H9 (cell line): ENCODE measurements around the gene RIMS1. TPM values are rescaled to one million over a fixed set of nuclear protein-coding genes. Genes with fewer than 3 reads are reported as not detected.

ENCODE experiments used
- DNase-seq: peaks from one replicate; pipeline ENCODE4 v3.0.0-alpha.2; 2017
- H2AFZ ChIP-seq: one replicate; pipeline ENCODE4 v1.6.1; 2013; ENCODE audit warnings: mild to moderate bottlenecking, low read length, control low read depth, moderate library complexity
- H2AK5ac ChIP-seq: 2 replicates; pipeline ENCODE4 v1.6.1; 2013; ENCODE audit warnings: low read length, control low read depth, mixed read lengths; ENCODE audit not compliant: insufficient read length
- H2BK120ac ChIP-seq: one replicate; pipeline ENCODE4 v1.6.1; 2013; ENCODE audit warnings: low read depth, mild to moderate bottlenecking, low read length, control low read depth, inconsistent platforms; ENCODE audit not compliant: poor library complexity, severe bottlenecking
- H2BK12ac ChIP-seq: 2 replicates; pipeline ENCODE4 v1.6.1; 2013; ENCODE audit warnings: low read length, control low read depth, mixed read lengths, low read depth; ENCODE audit not compliant: insufficient read length
- H2BK15ac ChIP-seq: 2 replicates; pipeline ENCODE4 v1.6.1; 2013; ENCODE audit warnings: low read depth, low read length, control low read depth
- H2BK20ac ChIP-seq: one replicate; pipeline ENCODE4 v1.6.1; 2013; ENCODE audit warnings: low read depth, mild to moderate bottlenecking, low read length, control low read depth, inconsistent platforms; ENCODE audit not compliant: poor library complexity, severe bottlenecking
- H2BK5ac ChIP-seq: 2 replicates; pipeline ENCODE4 v1.6.1; 2013; ENCODE audit warnings: low read length, control low read depth, mixed read lengths; ENCODE audit not compliant: insufficient read length
- H3K14ac ChIP-seq: 2 replicates; pipeline ENCODE4 v1.6.1; 2013; ENCODE audit warnings: low read length, control low read depth; ENCODE audit not compliant: insufficient read depth
- H3K18ac ChIP-seq: 2 replicates; pipeline ENCODE4 v1.6.1; 2013; ENCODE audit warnings: low read depth, mild to moderate bottlenecking, mixed read lengths, low read length, control low read depth; ENCODE audit not compliant: insufficient read length
- H3K23ac ChIP-seq: 2 replicates; pipeline ENCODE4 v1.6.1; 2013; ENCODE audit warnings: low read length, control low read depth, mixed read lengths, low read depth; ENCODE audit not compliant: insufficient read length
- H3K23me2 ChIP-seq: 2 replicates; pipeline ENCODE4 v1.6.1; 2013; ENCODE audit warnings: low read depth, mild to moderate bottlenecking, mixed read lengths, low read length, control low read depth; ENCODE audit not compliant: insufficient read length, poor library complexity, severe bottlenecking
- H3K27ac ChIP-seq: 2 replicates; pipeline ENCODE4 v1.5.1; 2013; ENCODE audit warnings: low read length, control low read depth, mixed read lengths, low read depth; ENCODE audit not compliant: insufficient read length
- H3K27me3 ChIP-seq: 2 replicates; pipeline ENCODE4 v1.6.1; 2013; ENCODE audit warnings: low read length, control low read depth, inconsistent platforms; ENCODE audit not compliant: insufficient read depth
- H3K4ac ChIP-seq: 2 replicates; pipeline ENCODE4 v1.6.1; 2013; ENCODE audit warnings: low read depth, mild to moderate bottlenecking, control low read depth, inconsistent platforms, low read length, moderate library complexity
- H3K4me1 ChIP-seq: 2 replicates; pipeline ENCODE4 v1.6.1; 2013; ENCODE audit warnings: low read length, control low read depth, inconsistent platforms; ENCODE audit not compliant: insufficient read depth
- H3K4me2 ChIP-seq: 2 replicates; pipeline ENCODE4 v1.6.1; 2013; ENCODE audit warnings: low read length, control low read depth, mixed read lengths; ENCODE audit not compliant: insufficient read length, insufficient read depth
- H3K56ac ChIP-seq: 2 replicates; pipeline ENCODE4 v1.6.1; 2013; ENCODE audit warnings: low read depth, mild to moderate bottlenecking, mixed read lengths, low read length, control low read depth; ENCODE audit not compliant: insufficient read length
- H3K79me1 ChIP-seq: 2 replicates; pipeline ENCODE4 v1.6.1; 2013; ENCODE audit warnings: low read depth, mild to moderate bottlenecking, moderate library complexity, low read length, control low read depth, inconsistent platforms; ENCODE audit not compliant: insufficient read depth, poor library complexity, severe bottlenecking
- H3K79me2 ChIP-seq: 2 replicates; pipeline ENCODE4 v1.6.1; 2013; ENCODE audit warnings: low read length, control low read depth, inconsistent platforms; ENCODE audit not compliant: insufficient read depth
- H3K9ac ChIP-seq: 2 replicates; pipeline ENCODE4 v1.6.1; 2013; ENCODE audit warnings: low read length, control low read depth, mixed read lengths; ENCODE audit not compliant: insufficient read length; ENCODE audit errors: extremely low read depth
- H3K9me3 ChIP-seq: one replicate; pipeline ENCODE4 v1.6.1; 2013; ENCODE audit warnings: low read depth, low read length, inconsistent platforms; ENCODE audit not compliant: control insufficient read depth
- H3T11ph ChIP-seq: one replicate; pipeline ENCODE4 v1.6.1; 2013; ENCODE audit warnings: mild to moderate bottlenecking, low read length, control low read depth, inconsistent platforms
- H4K20me1 ChIP-seq: one replicate; pipeline ENCODE4 v1.6.1; 2013; ENCODE audit not compliant: control insufficient read depth, insufficient read length, insufficient read depth
- H4K5ac ChIP-seq: 2 replicates; pipeline ENCODE4 v1.6.1; 2013; ENCODE audit warnings: low read depth, mild to moderate bottlenecking, mixed read lengths, low read length, control low read depth; ENCODE audit not compliant: insufficient read length
- H4K8ac ChIP-seq: replicated peaks from 2 replicates; pipeline ENCODE4 v1.6.1; 2013; ENCODE audit warnings: low read length, control low read depth, mixed read lengths, low read depth; ENCODE audit not compliant: insufficient read length
- H4K91ac ChIP-seq: 2 replicates; pipeline ENCODE4 v1.6.1; 2013; ENCODE audit warnings: low read depth, mild to moderate bottlenecking, moderate library complexity, mixed read lengths, low read length, control low read depth; ENCODE audit not compliant: insufficient read length
- H3K27ac Mint-ChIP-seq, 3 experiments: 2 replicates in 2 of 3; 3 replicates in 1 of 3; pipeline ENCODE4 v1.8.0; 2020 to 2021; ENCODE audit warnings: mixed read lengths in 3 of 3, mild to moderate bottlenecking in 1 of 3, moderate library complexity in 1 of 3
- H3K27me3 Mint-ChIP-seq: 2 replicates; pipeline ENCODE4 v1.8.0; 2021; ENCODE audit warnings: low read depth, mild to moderate bottlenecking, moderate library complexity, mixed read lengths
- H3K36me3 Mint-ChIP-seq, 3 experiments: 2 replicates in 2 of 3; 3 replicates in 1 of 3; pipeline ENCODE4 v1.8.0; 2020 to 2021; ENCODE audit warnings: low read depth in 3 of 3, mixed read lengths in 3 of 3; ENCODE audit not compliant: insufficient read depth in 1 of 3
- H3K4me1 Mint-ChIP-seq, 2 experiments: 2 replicates each; pipeline ENCODE4 v1.8.0; 2020; ENCODE audit warnings: mixed read lengths in 2 of 2
- H3K4me3 Mint-ChIP-seq, 2 experiments: 2 replicates in 1 of 2; 3 replicates in 1 of 2; pipeline ENCODE4 v1.8.0; 2020 to 2021; ENCODE audit warnings: mild to moderate bottlenecking in 2 of 2, mixed read lengths in 2 of 2, moderate library complexity in 1 of 2
- H3K9me3 Mint-ChIP-seq, 2 experiments: 2 replicates in 1 of 2; 3 replicates in 1 of 2; pipeline ENCODE4 v1.8.0; 2020; ENCODE audit warnings: mild to moderate bottlenecking in 2 of 2, mixed read lengths in 2 of 2, moderate library complexity in 1 of 2
- CTCF ChIP-seq: fragments of 200-600 bp; sonication (generic); conservative IDR thresholded peaks from 3 replicates; pipeline ENCODE4 v1.8.0; 2021; ENCODE audit warnings: antibody characterized with exemption, mild to moderate bottlenecking
- WGBS: extraction: QIAGEN DNeasy Blood & Tissue Kit; methylation state at CpG from one replicate; pipeline ENCODE4 v1.1.7; 2013; ENCODE audit warnings: missing lambda C conversion rate, low lambda C conversion rate, mixed read lengths; ENCODE audit not compliant: insufficient read length; ENCODE audit errors: extremely low coverage; 5-methylcytosine and 5-hydroxymethylcytosine counted together
- total RNA-seq: library from RNA; stranded (reverse); gene quantifications from 2 replicates; pipeline ENCODE4 v1.2.1, GENCODE V29; 2021

The RIMS1 gene
- total RNA-seq, 1 experiment from 2014 or later: 0.83 TPM

GRCh38 chr6:72418495-72418894, 532.1 kb downstream of the RIMS1 start:
- TF ChIP-seq CTCF: no peak
- H3K79me2 ChIP-seq: no peaks in the 10 kb centered on the region
- H2BK20ac ChIP-seq: no peak overlapping the region
- H2BK12ac ChIP-seq: no peak overlapping the region
- no peaks in the 10 kb centered on the region for H3K4me1 ChIP-seq
- H4K20me1 ChIP-seq: no peaks in the 10 kb centered on the region
- no peak overlapping the region for H3K27ac ChIP-seq
- Mint-ChIP-seq H3K27me3 (no peaks in the 10 kb centered on the region), H3K36me3 (no peaks in the 10 kb centered on the region), H3K9me3 (no peaks in the 10 kb centered on the region; a peak in 1 of 5 replicates), H3K27ac (no peak overlapping the region), H3K4me1 (peaks cover 9 to 10% of the 10 kb centered on the region in 2 experiments), H3K4me3 (no peak overlapping the region)
- H3K23ac ChIP-seq: no peak overlapping the region
- no peak for DNase-seq
- H2BK15ac ChIP-seq: no peak overlapping the region
- no peaks in the 10 kb centered on the region for H3K27me3 ChIP-seq
- H3K79me1 ChIP-seq: no peaks in the 10 kb centered on the region
- no peak overlapping the region for H3T11ph ChIP-seq
- H2BK120ac ChIP-seq: no peak overlapping the region
- no peak overlapping the region for H3K14ac ChIP-seq
- no CpG with 5 or more reads among the region's 5 CpGs for WGBS
- H4K8ac ChIP-seq: no peak overlapping the region
- no peak overlapping the region for H3K9ac ChIP-seq
- H3K18ac ChIP-seq: no peak overlapping the region
- H3K9me3 ChIP-seq: no peaks in the 10 kb centered on the region
- no peak overlapping the region for H4K91ac ChIP-seq
- H4K5ac ChIP-seq: no peak overlapping the region
- H2BK5ac ChIP-seq: no peak overlapping the region
- no peak overlapping the region for H3K4me2 ChIP-seq
- no peaks in the 10 kb centered on the region for H3K23me2 ChIP-seq
- no peak overlapping the region for H3K56ac ChIP-seq
- no peak overlapping the region for H3K4ac ChIP-seq
- no peak overlapping the region for H2AFZ ChIP-seq
- H2AK5ac ChIP-seq: no peak overlapping the region
